ENCODE measurements around the gene TPD52L1. TPM values are rescaled to one million over a fixed set of nuclear protein-coding genes. Genes with fewer than 3 reads are reported as not detected.
A peak's percentile ranks its signal among the peaks of the same experiment; 100 is the strongest.

Gene TPD52L1
- total and polyA plus RNA-seq, 10 donors = 0.80 to 9.1 (median 3.9) TPM

DNA sequence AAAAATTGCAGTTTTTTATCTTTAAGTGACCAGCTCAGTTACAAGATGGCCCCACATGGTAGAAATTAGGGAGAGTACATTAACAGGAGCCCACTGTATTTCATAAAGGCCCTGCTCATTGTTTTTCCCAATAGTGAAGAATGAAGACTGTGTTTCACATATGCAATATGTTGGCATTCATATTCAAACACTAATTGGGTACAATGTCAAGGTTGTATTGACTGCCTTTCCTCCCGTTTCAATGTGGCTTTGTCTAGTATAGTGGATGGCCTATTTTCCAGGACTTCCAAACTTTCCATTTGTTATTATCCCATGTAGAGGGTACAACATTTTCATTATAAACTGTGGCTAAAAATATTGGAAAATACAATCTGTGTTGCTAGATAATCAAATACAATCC lies 96.9 kb downstream of the TPD52L1 start:
- no peaks in the 10 kb centered on the region for H3K9me3 ChIP-seq
- H3K36me3 ChIP-seq = no peaks in the 10 kb centered on the region
- WGBS, 5 donors = 62 to 88% (median 80%) methylated on average over 1 of the region's 1 CpG
- no peak for DNase-seq
- intact Hi-C loops (cut with DNase I; ENCODE audit: low total_unique reads) = no loop called here
- H3K27ac ChIP-seq = no peak overlapping the region
- H3K4me1 ChIP-seq = no peaks in the 10 kb centered on the region
- no peaks in the 10 kb centered on the region for H3K27me3 ChIP-seq (replicated peaks in 1 of 7)
- TF ChIP-seq POLR2A (IDR thresholded peaks at IDR 0.05) (no peak), POLR2AphosphoS5 (IDR thresholded peaks at IDR 0.05) (no peak)
- TF ChIP-seq, protein P1, sequence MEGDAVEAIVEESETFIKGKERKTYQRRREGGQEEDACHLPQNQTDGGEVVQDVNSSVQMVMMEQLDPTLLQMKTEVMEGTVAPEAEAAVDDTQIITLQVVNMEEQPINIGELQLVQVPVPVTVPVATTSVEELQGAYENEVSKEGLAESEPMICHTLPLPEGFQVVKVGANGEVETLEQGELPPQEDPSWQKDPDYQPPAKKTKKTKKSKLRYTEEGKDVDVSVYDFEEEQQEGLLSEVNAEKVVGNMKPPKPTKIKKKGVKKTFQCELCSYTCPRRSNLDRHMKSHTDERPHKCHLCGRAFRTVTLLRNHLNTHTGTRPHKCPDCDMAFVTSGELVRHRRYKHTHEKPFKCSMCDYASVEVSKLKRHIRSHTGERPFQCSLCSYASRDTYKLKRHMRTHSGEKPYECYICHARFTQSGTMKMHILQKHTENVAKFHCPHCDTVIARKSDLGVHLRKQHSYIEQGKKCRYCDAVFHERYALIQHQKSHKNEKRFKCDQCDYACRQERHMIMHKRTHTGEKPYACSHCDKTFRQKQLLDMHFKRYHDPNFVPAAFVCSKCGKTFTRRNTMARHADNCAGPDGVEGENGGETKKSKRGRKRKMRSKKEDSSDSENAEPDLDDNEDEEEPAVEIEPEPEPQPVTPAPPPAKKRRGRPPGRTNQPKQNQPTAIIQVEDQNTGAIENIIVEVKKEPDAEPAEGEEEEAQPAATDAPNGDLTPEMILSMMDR (IDR thresholded peaks at IDR 0.05 in 8 of 11, conservative IDR thresholded peaks at IDR 0.05 in 3 of 11) = no peak
- H3K4me3 ChIP-seq = no peak overlapping the region

DNA sequence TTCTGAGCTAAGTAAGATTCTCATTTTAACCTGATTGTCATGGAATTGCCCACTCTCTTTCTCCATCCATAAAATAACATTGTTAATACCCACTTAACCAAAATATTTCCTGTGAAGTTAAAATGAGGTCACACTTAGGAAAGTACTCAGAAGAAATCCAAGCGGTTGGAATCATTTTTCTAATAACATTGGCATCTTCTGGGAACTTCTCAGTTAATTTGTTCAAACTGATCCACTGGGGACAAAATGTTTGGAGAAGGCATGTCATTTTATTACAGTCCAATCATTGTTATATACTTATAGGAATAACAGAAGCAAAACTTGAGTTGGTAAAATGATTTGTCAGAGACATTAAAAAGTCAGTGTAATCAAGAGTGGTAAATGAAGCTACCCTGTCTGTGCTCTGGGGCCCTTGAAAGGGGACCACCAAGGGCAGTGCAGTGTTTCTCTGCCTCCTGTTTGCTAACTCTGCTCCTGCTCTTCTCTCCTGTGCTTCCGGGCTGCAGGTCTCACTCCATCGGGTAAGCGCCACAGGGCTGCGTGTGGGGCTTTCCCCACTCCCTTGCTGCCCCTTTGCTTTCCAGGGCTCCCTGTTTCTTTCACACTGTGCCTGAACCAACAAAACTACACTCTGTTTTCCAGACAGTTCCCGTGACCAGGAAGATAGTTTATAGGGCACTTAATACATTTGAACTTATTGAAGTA lies 98.1 kb downstream of the TPD52L1 start:
- no peaks in the 10 kb centered on the region for H3K27me3 ChIP-seq (replicated peaks in 1 of 7)
- peak overlapping the region in 2 of 8 donors; percentile 18 to 45 for H3K27ac ChIP-seq
- WGBS, 5 donors = 55 to 74% (median 61%) methylated on average over 6 of the region's 6 CpGs
- no peak overlapping the region for H3K4me3 ChIP-seq
- intact Hi-C loops (cut with DNase I; ENCODE audit: low total_unique reads) = no loop called here
- no peaks in the 10 kb centered on the region for H3K4me1 ChIP-seq
- no peaks in the 10 kb centered on the region for H3K36me3 ChIP-seq
- TF ChIP-seq, protein P1 (IDR thresholded peaks at IDR 0.05 in 8 of 11, conservative IDR thresholded peaks at IDR 0.05 in 3 of 11) = no peak
- no peak for TF ChIP-seq POLR2A (IDR thresholded peaks at IDR 0.05)
- TF ChIP-seq POLR2AphosphoS5 (IDR thresholded peaks at IDR 0.05) = no peak
- no peaks in the 10 kb centered on the region for H3K9me3 ChIP-seq
- DNase-seq = no peak

DNA sequence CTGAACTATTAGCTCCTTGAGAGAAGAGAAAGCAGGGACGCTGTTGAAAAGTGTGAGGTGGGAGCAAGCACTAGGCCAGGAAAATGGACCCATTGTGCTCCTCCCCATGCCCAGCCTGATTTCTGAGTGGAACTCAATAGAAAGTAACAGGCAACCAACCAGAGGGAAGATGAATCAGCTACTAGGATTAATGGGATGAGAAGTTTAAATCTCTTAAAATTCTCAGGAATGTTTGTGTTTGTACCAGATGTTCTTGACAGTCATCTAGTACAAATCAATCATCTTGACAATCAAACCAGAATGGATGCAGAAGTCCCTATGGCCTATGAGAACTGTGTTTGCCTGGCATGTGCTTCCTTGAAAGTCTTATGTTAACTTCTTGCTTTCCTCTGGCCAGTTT lies 99.3 kb downstream of the TPD52L1 start:
- Histone ChIP-seq H3K4me3 (no peak overlapping the region), H3K27ac (no peak overlapping the region), H3K36me3 (no peaks in the 10 kb centered on the region), H3K4me1 (no peaks in the 10 kb centered on the region), H3K9me3 (no peaks in the 10 kb centered on the region), H3K27me3 (replicated peaks in 1 of 7) (no peaks in the 10 kb centered on the region)
- TF ChIP-seq POLR2AphosphoS5 (IDR thresholded peaks at IDR 0.05) = no peak
- no peak for TF ChIP-seq POLR2A (IDR thresholded peaks at IDR 0.05)
- TF ChIP-seq, protein P1 (IDR thresholded peaks at IDR 0.05 in 8 of 11, conservative IDR thresholded peaks at IDR 0.05 in 3 of 11) = no peak
- 81 to 100% (median 93%) methylated on average over 1 of the region's 1 CpG for whole genome bisulfite sequencing, 5 donors
- no peak for DNase-seq
- intact Hi-C loops (cut with DNase I; ENCODE audit: low total_unique reads) = no loop called here

DNA sequence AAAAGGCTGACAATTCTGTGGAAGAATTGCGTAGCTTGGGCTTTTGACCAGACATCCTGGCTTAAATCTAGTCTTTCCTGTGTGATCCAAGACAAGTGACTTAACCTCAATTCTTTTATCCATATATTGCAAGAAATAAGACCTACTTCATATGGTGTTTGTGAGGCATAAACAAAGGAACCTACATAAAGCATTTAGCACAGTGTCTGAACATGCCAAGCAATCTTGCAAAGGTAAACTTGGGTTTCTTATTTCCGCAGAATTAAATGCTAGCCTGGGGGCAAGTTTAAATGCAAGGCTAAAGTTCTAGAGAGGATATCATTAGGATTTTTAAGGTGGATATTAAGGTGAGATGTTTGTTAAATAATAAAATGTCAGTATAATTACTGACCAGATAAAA lies 100.3 kb downstream of the TPD52L1 start:
- WGBS, 5 donors = 92 to 99% (median 97%) methylated on average over 2 of the region's 2 CpGs
- no peaks in the 10 kb centered on the region for H3K4me1 ChIP-seq
- intact Hi-C loops (cut with DNase I; ENCODE audit: low total_unique reads) = no loop called here
- H3K27me3 ChIP-seq (replicated peaks in 1 of 7) = no peaks in the 10 kb centered on the region
- H3K4me3 ChIP-seq = no peak overlapping the region
- no peaks in the 10 kb centered on the region for H3K36me3 ChIP-seq
- no peaks in the 10 kb centered on the region for H3K9me3 ChIP-seq
- TF ChIP-seq POLR2AphosphoS5 (IDR thresholded peaks at IDR 0.05) (no peak), POLR2A (IDR thresholded peaks at IDR 0.05) (no peak)
- TF ChIP-seq, protein P1 (IDR thresholded peaks at IDR 0.05 in 8 of 11, conservative IDR thresholded peaks at IDR 0.05 in 3 of 11) = no peak
- no peak for DNase-seq
- no peak overlapping the region for H3K27ac ChIP-seq
